RWPE1 (cell line): ENCODE data around the gene PRPF8.

Source experiments
- CTCF ChIA-PET: fragments of 350-600 bp; sonication (Branson Sonifier 250); formaldehyde crosslinking; extraction: SDS; loops from one replicate; lab custom pipeline; 2021; lab: Yijun Ruan, JAX
- POLR2A ChIA-PET: fragments of 400-600 bp; formaldehyde crosslinking; extraction: SDS; loops from one replicate; lab custom pipeline; 2020; ENCODE audit warnings: antibody characterized with exemption; ENCODE audit not compliant: low non-redundant PET; lab: Yijun Ruan, JAX
- DNase-seq: peaks from one replicate; pipeline ENCODE4 v3.0.0; 2012; ENCODE audit warnings: low spot score
- H3K27ac ChIP-seq: fragments of 450-650 bp; 2 replicates; pipeline ENCODE4 v1.5.1; 2017
- TF ChIP-seq, protein P1 (sequence below): fragments of 450-650 bp; conservative IDR thresholded peaks from 2 replicates; pipeline ENCODE4 v1.5.1; 2017; ENCODE audit warnings: low read depth, mild to moderate bottlenecking

The PRPF8 gene

GRCh38 chr17:1730326-1731193 is 45.9 kb upstream of the PRPF8 start:
- TF ChIP-seq, protein P1, sequence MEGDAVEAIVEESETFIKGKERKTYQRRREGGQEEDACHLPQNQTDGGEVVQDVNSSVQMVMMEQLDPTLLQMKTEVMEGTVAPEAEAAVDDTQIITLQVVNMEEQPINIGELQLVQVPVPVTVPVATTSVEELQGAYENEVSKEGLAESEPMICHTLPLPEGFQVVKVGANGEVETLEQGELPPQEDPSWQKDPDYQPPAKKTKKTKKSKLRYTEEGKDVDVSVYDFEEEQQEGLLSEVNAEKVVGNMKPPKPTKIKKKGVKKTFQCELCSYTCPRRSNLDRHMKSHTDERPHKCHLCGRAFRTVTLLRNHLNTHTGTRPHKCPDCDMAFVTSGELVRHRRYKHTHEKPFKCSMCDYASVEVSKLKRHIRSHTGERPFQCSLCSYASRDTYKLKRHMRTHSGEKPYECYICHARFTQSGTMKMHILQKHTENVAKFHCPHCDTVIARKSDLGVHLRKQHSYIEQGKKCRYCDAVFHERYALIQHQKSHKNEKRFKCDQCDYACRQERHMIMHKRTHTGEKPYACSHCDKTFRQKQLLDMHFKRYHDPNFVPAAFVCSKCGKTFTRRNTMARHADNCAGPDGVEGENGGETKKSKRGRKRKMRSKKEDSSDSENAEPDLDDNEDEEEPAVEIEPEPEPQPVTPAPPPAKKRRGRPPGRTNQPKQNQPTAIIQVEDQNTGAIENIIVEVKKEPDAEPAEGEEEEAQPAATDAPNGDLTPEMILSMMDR: no peak
- DNase-seq: peak; percentile 60
- CTCF ChIA-PET: interaction anchor here (0.6 to 2.1 kb wide), 3 partner anchors 9 to 226 kb away, joined by 3 to 7 read pairs (median 3); no protein-coding TSS in a partner anchor
- POLR2A ChIA-PET: interaction anchor here (0.5 kb wide), 1 partner anchor 39 kb away, joined by 5 read pairs; no protein-coding TSS in a partner anchor
- peak overlapping the region; percentile 99 for H3K27ac ChIP-seq

GRCh38 chr17:1729966-1730325 is 45.3 kb upstream of the PRPF8 start:
- CTCF ChIA-PET: interaction anchor here (0.6 kb wide), 1 partner anchor 226 kb away, joined by 3 read pairs; no protein-coding TSS in a partner anchor
- POLR2A ChIA-PET: no interaction called here
- DNase-seq: no peak
- peak overlapping the region; percentile 99 for H3K27ac ChIP-seq
- TF ChIP-seq, protein P1: no peak

DNA sequence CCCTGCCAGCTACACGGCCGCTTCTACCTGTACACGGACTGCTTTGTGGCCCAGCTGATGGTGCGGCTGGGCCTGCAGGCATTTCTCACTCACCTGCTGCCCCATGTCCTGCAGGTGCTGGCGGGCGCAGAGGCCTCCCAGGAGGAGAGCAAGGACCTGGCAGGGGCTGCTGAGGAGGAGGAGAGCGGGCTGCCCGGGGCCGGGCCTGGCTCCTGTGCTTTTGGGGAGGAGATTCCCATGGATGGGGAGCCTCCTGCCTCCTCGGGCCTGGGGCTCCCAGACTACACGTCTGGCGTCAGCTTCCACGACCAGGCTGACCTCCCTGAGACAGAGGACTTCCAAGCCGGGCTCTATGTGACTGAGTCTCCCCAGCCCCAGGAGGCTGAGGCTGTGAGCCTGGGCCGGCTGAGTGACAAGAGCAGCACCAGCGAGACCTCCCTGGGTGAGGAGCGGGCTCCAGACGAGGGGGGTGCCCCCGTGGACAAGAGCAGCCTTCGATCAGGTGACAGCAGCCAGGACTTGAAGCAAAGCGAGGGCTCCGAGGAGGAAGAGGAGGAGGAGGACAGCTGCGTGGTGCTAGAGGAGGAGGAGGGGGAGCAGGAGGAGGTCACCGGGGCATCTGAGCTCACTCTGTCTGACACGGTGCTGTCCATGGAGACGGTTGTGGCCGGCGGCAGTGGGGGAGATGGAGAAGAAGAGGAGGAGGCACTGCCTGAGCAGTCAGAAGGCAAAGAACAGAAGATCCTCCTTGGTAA is 43.4 kb upstream of the PRPF8 start:
- CTCF ChIA-PET: interaction anchor here (0.6 kb wide), 2 partner anchors 19 to 41 kb away, joined by 4 to 5 read pairs; no protein-coding TSS in a partner anchor
- TF ChIP-seq, protein P1: no peak
- H3K27ac ChIP-seq: peak overlapping the region; percentile 99
- DNase-seq: no peak
- POLR2A ChIA-PET: interaction anchor here (0.5 kb wide), 1 partner anchor 647 kb away, joined by 3 read pairs; no protein-coding TSS in a partner anchor

GRCh38 chr17:1727258-1727789 is 42.7 kb upstream of the PRPF8 start:
- ChIA-PET POLR2A (no interaction called here), CTCF (interaction anchor here (0.5 kb wide), 1 partner anchor 331 kb away, joined by 3 read pairs; no protein-coding TSS in a partner anchor)
- H3K27ac ChIP-seq: peak overlapping the region; percentile 99
- TF ChIP-seq, protein P1: no peak
- DNase-seq: no peak

GRCh38 chr17:1726626-1727257 is 42.1 kb upstream of the PRPF8 start:
- no peak for DNase-seq
- peak overlapping the region; percentile 99 for H3K27ac ChIP-seq
- TF ChIP-seq, protein P1: no peak
- CTCF ChIA-PET: interaction anchor here (0.5 kb wide), 1 partner anchor 332 kb away, joined by 3 read pairs; no protein-coding TSS in a partner anchor
- POLR2A ChIA-PET: no interaction called here
